GM18858 (cell line): Measurements from ENCODE around the gene PIGU.

Experiments
- ATAC-seq: cut with Tn5 transposase; IDR thresholded peaks from one replicate; pipeline ENCODE4 v1.9.1; 2021; ENCODE audit not compliant: unreplicated experiment

The PIGU gene

GRCh38 chr20:34579979-34580940, 96.6 kb downstream of the PIGU start:
- ATAC-seq, result no peak

DNA sequence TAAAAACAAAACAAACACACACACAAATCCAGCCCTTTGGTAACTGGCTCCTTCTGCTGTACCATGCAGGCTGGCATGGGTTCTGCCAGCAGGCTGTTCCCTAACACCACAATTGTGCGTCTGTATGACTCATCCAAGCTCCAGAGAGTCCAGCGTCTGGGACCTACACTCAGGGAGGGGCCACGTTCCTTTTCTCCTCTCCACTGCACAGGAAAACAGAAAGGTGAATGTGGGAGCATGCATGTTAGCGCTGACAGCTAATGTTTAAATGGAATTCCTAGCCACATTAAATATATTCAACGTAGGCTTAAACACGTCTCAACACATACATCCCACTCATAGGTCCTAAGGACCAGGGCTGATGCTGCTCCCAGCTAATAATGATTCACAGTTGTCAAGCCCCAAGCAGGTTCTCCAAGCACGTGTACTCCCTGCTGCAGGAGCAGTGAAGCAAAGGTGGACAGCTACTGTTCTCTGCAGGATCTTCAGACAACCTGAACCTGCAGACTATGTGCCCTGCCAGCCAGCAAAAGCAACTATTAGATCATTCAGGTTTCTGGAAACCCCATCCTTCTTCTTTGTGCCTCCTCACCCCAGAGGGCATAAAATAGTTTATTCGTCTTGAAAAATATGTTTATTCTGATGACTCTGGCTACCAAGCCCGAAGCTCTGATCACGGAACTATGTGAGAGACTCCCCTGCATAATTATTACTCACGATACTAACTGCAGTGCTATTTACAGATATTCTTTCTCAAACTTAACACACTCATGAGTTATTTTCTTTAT, 97.5 kb downstream of the PIGU start:
- ATAC-seq, result no peak

DNA sequence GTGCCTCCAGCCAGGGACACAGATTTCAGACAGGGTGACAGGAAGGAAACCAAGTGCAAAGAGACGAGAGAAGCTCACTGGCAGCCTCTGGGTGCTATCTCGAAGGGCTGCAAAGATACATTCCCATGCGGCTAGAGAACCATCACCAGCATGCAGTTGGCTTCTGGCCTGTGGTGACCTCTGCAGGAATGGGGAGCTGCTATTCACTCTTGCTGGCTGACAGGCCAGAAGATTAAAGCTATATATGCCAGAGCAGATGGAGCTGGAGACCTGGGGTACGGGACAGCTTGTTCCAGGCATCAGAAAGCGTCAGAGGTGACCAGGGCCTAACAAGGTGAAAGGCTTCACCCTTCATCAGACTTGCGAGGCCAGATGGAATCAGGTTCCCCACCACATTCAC, 98.4 kb downstream of the PIGU start:
- no peak for ATAC-seq

DNA sequence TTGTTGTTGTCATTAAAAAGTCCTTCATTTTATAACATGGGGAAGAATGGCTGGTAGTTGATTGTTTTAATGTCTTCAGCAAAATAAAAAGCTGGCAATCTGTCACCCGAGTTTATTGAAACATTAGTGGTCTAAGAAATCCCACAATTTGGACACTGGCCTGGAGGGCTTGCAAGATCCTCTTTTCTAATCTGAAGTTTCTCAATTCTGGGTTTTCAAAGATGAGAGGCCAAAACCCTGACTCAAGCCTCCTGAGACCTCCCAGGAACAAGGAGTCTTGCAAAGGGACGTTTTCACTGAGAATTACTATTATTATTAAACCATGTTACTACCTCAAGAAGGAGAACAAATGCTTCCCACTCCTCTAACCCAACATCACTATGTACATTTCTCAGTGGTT, 98.9 kb downstream of the PIGU start:
- no peak for ATAC-seq

DNA sequence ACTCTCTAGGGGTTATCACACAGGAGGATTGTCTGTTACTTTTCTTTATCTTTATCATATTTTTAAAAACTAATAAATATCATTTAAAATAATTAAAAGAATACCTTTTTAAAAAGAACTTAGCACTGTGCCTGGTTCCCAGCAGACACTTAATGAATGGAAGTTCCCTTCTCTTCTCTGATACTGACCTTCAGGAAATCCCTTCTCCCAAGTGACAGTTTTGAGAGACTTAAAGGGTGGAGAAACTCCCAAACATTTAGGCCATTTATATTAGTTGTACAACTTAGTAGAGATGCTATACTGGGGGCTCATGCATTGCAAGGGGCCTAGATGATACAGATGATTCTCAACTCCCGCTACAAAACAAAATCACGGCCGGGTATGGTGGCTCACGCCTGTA, 99.8 kb downstream of the PIGU start:
- no peak for ATAC-seq

DNA sequence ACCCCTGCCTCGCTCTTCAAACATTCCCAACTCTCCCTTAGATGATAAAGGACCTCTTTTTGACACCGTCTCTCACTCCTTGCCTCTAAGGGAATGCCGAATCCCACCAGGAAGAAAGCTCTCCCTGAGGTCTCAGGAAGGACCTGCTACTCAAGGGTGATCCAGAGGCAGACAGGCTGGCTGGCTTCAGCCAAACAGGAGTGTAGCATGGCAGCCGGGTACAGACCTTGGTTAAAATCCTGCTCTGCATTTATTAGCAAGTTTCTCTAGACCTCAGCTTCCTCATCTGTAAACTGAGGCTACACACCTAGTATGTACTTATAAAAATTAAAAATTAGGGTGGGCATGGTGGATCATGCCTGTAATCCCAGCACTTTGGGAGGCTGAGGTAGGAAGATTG, 101.1 kb downstream of the PIGU start:
- no peak for ATAC-seq

GRCh38 chr20:34575271-34575670, 101.6 kb downstream of the PIGU start:
- no peak for ATAC-seq

GRCh38 chr20:34574861-34575260, 102.0 kb downstream of the PIGU start:
- no peak for ATAC-seq

DNA sequence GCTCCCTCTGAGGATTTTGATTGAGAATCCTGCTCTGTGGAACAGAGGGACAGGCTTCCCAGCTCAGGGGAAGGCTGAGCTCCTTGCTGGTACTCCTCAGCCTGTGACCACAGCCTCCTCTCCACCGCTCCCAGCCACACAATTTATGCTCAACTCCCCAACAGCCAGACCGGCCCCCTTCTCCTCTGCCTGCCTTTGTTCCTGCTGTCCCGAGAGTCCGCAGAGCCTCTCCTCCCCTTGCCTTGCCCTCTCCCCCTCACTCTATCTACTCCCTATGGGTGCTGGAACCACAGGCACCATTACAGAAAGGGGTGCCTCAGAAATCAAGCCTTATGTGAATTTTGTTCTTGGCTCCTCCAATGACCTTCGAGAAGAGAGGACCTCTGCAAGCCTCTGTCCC, 102.5 kb downstream of the PIGU start:
- no peak for ATAC-seq

DNA sequence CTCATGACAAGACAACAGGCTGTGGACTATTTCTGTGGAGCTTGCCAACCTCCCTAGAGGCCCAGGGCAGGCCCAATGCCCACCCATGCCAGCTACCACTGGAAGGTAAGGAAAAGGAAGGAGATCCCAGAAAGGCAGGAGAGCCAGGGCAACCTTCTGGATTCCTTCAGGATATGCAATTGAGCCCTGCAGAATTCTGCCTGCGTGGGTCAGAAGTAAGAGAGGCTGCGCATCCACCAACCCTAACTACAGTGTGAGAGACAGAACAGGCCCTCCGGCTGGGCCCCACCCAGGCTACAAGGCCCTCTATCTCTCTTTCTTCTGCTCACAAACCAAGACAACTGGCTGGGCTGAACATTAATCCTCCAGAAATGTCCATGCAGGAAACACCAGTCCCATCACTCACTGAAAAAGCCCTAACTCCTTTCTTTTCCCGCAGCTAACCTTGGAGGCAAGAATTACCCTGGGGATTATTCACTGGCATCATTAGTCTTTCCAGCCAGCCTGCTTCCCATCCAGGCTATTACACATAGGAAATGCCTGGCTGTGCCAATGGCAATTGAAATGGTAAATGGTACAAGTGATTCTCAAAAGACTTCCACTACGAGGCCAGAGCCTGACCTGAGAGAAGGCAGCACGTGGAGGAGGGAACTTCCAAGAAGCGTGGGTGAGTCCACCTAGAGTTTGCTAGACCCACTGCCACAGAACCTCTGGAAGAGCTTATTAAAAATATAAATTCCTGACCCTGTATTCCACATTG, 103.2 kb downstream of the PIGU start:
- ATAC-seq, result no peak

DNA sequence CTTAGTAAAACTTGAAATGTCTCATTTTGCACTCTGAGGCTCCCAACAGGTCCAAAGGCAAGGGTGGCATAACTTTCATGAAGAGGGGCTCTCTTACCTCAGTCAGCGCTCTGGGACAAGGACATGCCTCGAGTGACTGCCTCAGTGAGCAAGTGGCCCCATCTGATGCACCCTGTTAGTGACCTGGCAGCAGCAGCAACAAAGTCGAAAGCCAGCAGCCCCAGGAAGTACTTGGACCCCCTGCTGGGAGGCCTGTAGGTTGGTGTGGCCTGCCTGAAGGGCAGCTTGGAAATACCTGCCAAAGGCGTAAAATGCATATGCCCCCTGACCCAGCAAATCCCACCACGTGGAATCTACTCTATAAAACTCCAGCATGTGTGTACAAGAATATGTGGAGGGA, 105.1 kb downstream of the PIGU start:
- ATAC-seq, result no peak

DNA sequence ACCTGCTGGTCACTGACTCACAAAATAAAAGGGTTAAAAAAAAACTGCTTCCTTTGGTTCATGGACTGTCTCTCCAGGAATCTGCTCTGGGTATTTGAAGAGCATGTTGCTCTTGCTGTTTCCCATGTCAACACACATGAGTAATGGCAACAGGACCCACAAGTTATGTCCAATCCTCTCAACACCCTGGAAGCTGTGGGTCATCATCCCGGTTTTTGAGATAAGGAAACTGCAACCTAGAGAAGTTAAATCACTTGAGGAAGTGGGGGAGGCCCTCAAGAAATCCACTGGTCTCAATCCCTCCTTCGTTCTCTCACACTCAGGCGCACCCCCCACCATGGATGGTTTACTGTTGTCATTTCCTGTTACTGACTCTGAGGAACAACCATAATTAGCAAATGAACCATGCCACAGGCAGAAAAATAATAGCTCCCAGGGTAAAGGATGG, 106.0 kb downstream of the PIGU start:
- no peak for ATAC-seq

- ATAC-seq, result no peak
These were observed 107.3 kb downstream of the PIGU start for GRCh38 chr20:34569598-34569997.

DNA sequence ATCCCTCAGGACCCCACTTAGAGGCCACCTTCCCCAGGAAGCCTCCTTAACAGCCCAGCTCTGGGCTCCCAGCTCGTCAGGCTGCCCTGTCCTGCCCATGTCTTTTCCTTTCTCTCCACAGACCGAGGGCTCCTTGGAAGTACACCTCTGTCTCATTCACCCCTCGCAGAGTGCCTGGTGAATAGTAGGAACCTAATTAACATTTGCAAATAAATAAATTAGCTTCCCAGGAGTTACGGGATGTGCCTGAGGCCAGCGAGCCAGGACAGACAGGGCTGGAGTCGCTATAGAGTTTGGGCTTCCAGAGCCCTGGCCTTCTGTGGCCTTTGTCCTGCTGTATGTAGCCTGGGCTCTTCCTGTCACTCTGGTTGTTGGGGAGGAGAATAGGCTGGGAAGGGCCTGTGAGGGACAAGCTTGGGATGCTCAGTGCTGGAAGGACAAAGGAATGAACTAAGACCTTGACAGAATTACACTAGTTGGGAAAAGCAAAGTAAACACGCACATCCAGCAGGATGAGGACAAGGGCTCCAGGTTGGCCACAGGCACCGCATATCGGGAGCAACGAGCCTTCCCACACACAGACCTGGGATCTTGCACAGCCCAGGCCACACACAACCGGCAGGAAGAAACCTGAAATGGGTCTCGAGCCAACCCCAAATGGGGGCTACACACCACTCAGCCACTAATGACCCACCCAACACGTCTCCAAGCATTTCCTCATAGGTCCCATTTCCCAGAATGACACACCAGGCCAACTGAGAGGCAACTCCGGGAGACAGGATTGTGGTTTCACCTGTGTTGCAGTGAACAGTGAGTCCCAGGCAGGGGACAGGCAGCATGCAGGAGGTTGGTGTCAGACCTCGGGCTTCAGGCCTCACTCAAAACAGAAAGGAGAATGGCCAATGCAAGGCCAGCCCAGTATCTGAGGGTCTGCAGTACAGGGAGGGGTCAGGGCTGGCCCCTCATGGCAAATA, 108.7 kb downstream of the PIGU start:
- no peak for ATAC-seq

- no peak for ATAC-seq
These were observed 109.7 kb downstream of the PIGU start for GRCh38 chr20:34566978-34567891.

GRCh38 chr20:34564833-34565232, 112.1 kb downstream of the PIGU start:
- no peak for ATAC-seq

DNA sequence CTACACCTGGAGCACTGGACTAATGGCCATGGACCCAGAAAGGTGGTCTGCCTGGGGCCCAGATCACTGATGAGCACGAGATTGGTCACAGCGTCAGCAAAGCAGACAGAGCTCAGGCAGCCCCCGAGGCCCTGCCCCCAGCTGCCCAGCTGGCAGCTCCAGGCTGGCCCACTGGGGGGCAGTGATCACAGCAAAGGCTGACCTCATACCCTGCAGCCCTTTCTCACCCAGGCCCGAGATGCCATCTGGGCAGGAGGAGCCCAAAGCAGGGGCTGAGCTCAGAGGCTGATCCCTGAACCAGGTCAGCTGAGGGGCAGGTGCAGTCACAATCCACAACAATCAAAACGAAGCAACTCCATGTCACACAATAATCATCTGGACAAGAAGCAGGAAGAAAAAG, 114.3 kb downstream of the PIGU start:
- ATAC-seq, result no peak

DNA sequence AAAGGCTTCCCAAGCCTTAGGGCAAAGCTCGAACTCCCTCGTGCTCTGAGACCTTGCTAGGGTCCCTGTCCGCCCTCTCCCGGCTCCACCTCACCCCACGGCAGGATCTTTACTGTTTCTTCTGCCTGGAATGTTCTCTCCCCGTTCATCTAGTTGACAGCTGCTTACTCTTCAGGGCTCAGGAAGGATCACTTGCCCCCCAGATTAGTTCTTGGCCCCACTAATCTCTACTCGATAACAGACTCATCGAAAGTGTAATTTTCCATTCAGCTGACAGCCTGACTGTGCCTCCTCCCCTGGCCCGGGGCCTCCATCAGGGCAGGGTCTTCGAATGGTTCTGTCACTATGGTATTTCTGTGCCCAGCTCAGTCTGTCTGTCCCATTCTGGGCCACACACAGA, 115.2 kb downstream of the PIGU start:
- ATAC-seq, result no peak

DNA sequence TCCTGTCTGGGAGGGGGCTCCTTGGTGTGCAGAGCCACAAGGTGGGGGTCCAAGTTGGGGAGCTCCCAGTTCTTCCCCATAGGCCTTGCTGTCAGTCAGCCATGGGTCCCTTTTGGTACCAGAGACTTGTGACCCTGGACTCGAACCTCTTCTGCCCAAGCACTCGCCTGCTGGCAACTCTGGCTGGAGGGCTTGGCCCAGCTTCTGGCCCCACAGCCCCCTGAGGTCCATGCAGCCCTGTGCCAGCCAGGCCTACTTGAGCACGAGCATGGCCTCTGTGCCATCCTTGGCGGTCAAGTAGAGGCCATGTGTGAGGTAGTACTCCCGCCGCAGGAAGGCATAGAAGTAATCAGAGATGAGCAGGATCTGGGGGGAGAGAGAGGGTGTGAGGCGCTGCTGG, 116.3 kb downstream of the PIGU start:
- no peak for ATAC-seq
